Ovary (tissue), 3 donors: ENCODE results near the gene RALB.

ENCODE experiments used
- POLR2A ChIP-seq: fragments of 450-650 bp; IDR thresholded peaks from one replicate; pipeline ENCODE4 v1.6.1; 2017; ENCODE audit warnings: antibody characterized with exemption, mild to moderate bottlenecking, moderate library complexity
- TF ChIP-seq, protein P1 (sequence below), 3 donors: fragments of 450-650 bp in 2 of 3; fragments of 200-600 bp in 1 of 3; IDR thresholded peaks; one replicate each; pipeline versions ENCODE4 v1.5.1 to v1.8.0; 2016 to 2022; ENCODE audit warnings: antibody characterized with exemption in 3 of 3, mild to moderate bottlenecking in 1 of 3
- donor health status: DM: no; HTN: no; CAD: no.

DNA sequence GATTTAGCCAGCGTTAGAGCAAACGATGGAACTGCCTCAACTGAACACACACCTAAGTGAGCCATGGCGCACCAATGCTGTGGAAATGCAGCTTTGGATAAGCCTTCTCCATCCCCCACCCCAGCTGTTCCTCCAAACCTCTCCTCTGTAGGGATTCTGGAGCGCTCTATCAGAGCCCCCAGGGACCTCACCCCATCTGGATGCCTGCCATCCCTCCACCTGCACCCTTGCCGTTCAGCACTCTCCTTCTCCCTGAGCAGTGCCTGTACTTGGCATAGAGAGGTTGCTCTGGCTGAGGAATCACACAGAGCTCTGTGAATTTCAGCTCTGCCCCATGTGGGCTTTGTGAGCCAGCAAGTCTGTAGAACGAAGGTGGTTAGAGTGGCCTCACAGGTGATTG, 50.5 kb downstream of the RALB start:
- TF ChIP-seq, protein P1, sequence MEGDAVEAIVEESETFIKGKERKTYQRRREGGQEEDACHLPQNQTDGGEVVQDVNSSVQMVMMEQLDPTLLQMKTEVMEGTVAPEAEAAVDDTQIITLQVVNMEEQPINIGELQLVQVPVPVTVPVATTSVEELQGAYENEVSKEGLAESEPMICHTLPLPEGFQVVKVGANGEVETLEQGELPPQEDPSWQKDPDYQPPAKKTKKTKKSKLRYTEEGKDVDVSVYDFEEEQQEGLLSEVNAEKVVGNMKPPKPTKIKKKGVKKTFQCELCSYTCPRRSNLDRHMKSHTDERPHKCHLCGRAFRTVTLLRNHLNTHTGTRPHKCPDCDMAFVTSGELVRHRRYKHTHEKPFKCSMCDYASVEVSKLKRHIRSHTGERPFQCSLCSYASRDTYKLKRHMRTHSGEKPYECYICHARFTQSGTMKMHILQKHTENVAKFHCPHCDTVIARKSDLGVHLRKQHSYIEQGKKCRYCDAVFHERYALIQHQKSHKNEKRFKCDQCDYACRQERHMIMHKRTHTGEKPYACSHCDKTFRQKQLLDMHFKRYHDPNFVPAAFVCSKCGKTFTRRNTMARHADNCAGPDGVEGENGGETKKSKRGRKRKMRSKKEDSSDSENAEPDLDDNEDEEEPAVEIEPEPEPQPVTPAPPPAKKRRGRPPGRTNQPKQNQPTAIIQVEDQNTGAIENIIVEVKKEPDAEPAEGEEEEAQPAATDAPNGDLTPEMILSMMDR (IDR thresholded peaks at IDR 0.05) = no peak
- TF ChIP-seq POLR2A = no peak
